ENCODE results near the gene TBC1D5.

Gene TBC1D5

DNA sequence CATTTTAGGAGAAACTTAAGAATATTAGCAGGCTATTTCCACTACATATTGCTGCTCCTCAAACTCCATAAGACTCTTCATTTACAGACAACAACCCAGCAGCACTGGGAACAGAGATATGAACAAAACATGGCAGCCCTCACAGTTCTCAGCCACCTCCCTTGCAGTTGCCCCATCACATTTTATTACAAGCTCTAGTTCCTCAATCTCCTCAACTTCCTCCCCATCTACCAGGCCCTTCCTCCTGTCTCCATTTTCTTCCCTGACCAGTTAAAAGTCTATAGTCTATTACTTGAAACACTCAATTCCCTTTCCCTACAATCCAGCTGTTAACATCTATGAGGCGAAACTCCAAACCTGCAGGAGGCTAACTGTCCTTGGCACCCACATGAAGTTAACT lies 412.5 kb downstream of the TBC1D5 start:
- WGBS: 95% methylated on average over 1 of the region's 1 CpG
- H4K8ac ChIP-seq (ENCODE audit: low read length): no peak overlapping the region
- no peak overlapping the region for H3K23ac ChIP-seq (ENCODE audit: low read length in 2 of 2)
- H3K4me1 ChIP-seq (ENCODE audit: control insufficient read depth, insufficient read depth, low read depth, low read length): no peaks in the 10 kb centered on the region
- H4K91ac ChIP-seq (ENCODE audit: low read length): no peak overlapping the region
- no peak overlapping the region for H3K9ac ChIP-seq (ENCODE audit: low read length)
- H2BK5ac ChIP-seq (ENCODE audit: low read depth, low read length, poor library complexity, severe bottlenecking): no peak overlapping the region
- no peak overlapping the region for H3K4ac ChIP-seq (ENCODE audit: low read depth in 1 of 2, low read length in 2 of 2)
- H2BK12ac ChIP-seq (ENCODE audit: low read length in 2 of 2): no peak overlapping the region
- H3K9me3 ChIP-seq (ENCODE audit: control insufficient read depth, low read length): no peaks in the 10 kb centered on the region
- H2BK15ac ChIP-seq (ENCODE audit: low read depth, poor library complexity, severe bottlenecking): no peak overlapping the region
- no peak overlapping the region for H2AK5ac ChIP-seq (ENCODE audit: low read length, severe bottlenecking)
- H2AFZ ChIP-seq (ENCODE audit: low read depth, low read length): no peak overlapping the region
- no peak for DNase-seq
- H3K79me1 ChIP-seq (replicated peaks; ENCODE audit: low read length, poor library complexity, severe bottlenecking): no peaks in the 10 kb centered on the region
- no peak overlapping the region for H3K27ac ChIP-seq (ENCODE audit: low read length, poor library complexity, severe bottlenecking)
- no peak overlapping the region for H2BK120ac ChIP-seq (ENCODE audit: low read depth, low read length)
- H3K18ac ChIP-seq (ENCODE audit: low read depth in 1 of 2, low read length in 2 of 2): no peak overlapping the region
- H3K27me3 ChIP-seq (ENCODE audit: control insufficient read depth in 1 of 2, insufficient read depth in 1 of 2, low read length in 2 of 2): no peaks in the 10 kb centered on the region
- H3K36me3 ChIP-seq (ENCODE audit: control insufficient read depth in 1 of 2, insufficient read depth in 2 of 2, low read depth in 1 of 2, low read length in 2 of 2): peaks cover 0 to 8% of the 10 kb centered on the region in 2 experiments
- no peak overlapping the region for H3K4me2 ChIP-seq (ENCODE audit: low read length, poor library complexity, severe bottlenecking)
- H3K14ac ChIP-seq (ENCODE audit: low read length in 2 of 2): no peak overlapping the region
- no peak overlapping the region for H3K4me3 ChIP-seq (ENCODE audit: insufficient read depth in 1 of 2, low read depth in 1 of 2, low read length in 2 of 2)

DNA sequence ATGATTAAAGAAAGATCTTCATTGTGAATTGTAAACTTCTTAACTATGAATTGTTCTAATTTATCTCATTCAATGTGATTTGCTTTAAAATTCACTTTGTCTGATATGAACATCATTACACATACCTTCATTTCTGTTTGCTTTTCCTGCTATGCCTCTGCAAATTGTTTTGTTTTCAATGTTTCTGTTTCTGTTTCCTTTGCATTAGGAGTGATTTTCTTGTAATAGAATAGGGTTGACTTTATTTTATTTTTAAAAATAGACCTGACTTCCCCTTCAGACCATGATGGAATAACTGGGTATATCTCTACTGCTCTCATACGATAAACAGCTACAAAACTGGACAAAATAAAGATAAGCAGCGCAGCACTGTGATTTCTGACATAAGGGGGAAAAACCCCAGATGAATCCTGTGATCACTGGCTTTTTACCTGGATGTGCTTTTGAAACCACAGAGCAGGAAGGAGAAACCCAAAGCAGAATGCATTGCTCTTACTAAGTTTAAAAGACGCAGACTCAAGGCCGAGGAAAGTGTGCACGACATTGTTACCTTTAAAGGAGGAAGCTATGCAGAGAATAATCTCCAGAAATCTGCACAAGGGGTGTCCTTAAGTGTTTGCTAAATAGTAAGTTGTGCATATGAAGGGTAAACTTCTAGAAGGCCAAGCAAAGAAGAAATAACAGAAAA lies 420.2 kb downstream of the TBC1D5 start:
- H3K36me3 ChIP-seq (ENCODE audit: control insufficient read depth in 1 of 2, insufficient read depth in 2 of 2, low read depth in 1 of 2, low read length in 2 of 2): no peaks in the 10 kb centered on the region
- no peak overlapping the region for H2BK15ac ChIP-seq (ENCODE audit: low read depth, poor library complexity, severe bottlenecking)
- H4K8ac ChIP-seq (ENCODE audit: low read length): no peak overlapping the region
- H3K9ac ChIP-seq (ENCODE audit: low read length): no peak overlapping the region
- no peaks in the 10 kb centered on the region for H3K79me1 ChIP-seq (replicated peaks; ENCODE audit: low read length, poor library complexity, severe bottlenecking)
- DNase-seq: no peak
- no peak overlapping the region for H3K4me2 ChIP-seq (ENCODE audit: low read length, poor library complexity, severe bottlenecking)
- no peak overlapping the region for H2AFZ ChIP-seq (ENCODE audit: low read depth, low read length)
- no peaks in the 10 kb centered on the region for H3K9me3 ChIP-seq (ENCODE audit: control insufficient read depth, low read length)
- H3K18ac ChIP-seq (ENCODE audit: low read depth in 1 of 2, low read length in 2 of 2): no peak overlapping the region
- no peaks in the 10 kb centered on the region for H3K27me3 ChIP-seq (ENCODE audit: control insufficient read depth in 1 of 2, insufficient read depth in 1 of 2, low read length in 2 of 2)
- H3K4ac ChIP-seq (ENCODE audit: low read depth in 1 of 2, low read length in 2 of 2): no peak overlapping the region
- H2BK12ac ChIP-seq (ENCODE audit: low read length in 2 of 2): no peak overlapping the region
- no peak overlapping the region for H2BK120ac ChIP-seq (ENCODE audit: low read depth, low read length)
- no peaks in the 10 kb centered on the region for H3K4me1 ChIP-seq (ENCODE audit: control insufficient read depth, insufficient read depth, low read depth, low read length)
- no peak overlapping the region for H2BK5ac ChIP-seq (ENCODE audit: low read depth, low read length, poor library complexity, severe bottlenecking)
- H2AK5ac ChIP-seq (ENCODE audit: low read length, severe bottlenecking): no peak overlapping the region
- no peak overlapping the region for H4K91ac ChIP-seq (ENCODE audit: low read length)
- WGBS: 90% methylated on average over 5 of the region's 5 CpGs
- H3K14ac ChIP-seq (ENCODE audit: low read length in 2 of 2): no peak overlapping the region
- no peak overlapping the region for H3K4me3 ChIP-seq (ENCODE audit: insufficient read depth in 1 of 2, low read depth in 1 of 2, low read length in 2 of 2)
- H3K27ac ChIP-seq (ENCODE audit: low read length, poor library complexity, severe bottlenecking): no peak overlapping the region
- H3K23ac ChIP-seq (ENCODE audit: low read length in 2 of 2): no peak overlapping the region

GRCh38 chr3:17320266-17320665 lies 422.2 kb downstream of the TBC1D5 start:
- Histone ChIP-seq H3K79me1 (replicated peaks; ENCODE audit: low read length, poor library complexity, severe bottlenecking) (no peaks in the 10 kb centered on the region), H2BK12ac (ENCODE audit: low read length in 2 of 2) (no peak overlapping the region), H4K8ac (ENCODE audit: low read length) (no peak overlapping the region), H3K4me2 (ENCODE audit: low read length, poor library complexity, severe bottlenecking) (no peak overlapping the region), H3K4me3 (ENCODE audit: insufficient read depth in 1 of 2, low read depth in 1 of 2, low read length in 2 of 2) (no peak overlapping the region), H4K91ac (ENCODE audit: low read length) (no peak overlapping the region), H3K27me3 (ENCODE audit: control insufficient read depth in 1 of 2, insufficient read depth in 1 of 2, low read length in 2 of 2) (no peaks in the 10 kb centered on the region), H3K23ac (ENCODE audit: low read length in 2 of 2) (no peak overlapping the region), H3K9ac (ENCODE audit: low read length) (no peak overlapping the region), H3K36me3 (ENCODE audit: control insufficient read depth in 1 of 2, insufficient read depth in 2 of 2, low read depth in 1 of 2, low read length in 2 of 2) (no peaks in the 10 kb centered on the region), H3K4me1 (ENCODE audit: control insufficient read depth, insufficient read depth, low read depth, low read length) (no peaks in the 10 kb centered on the region), H2BK5ac (ENCODE audit: low read depth, low read length, poor library complexity, severe bottlenecking) (no peak overlapping the region), H3K18ac (ENCODE audit: low read depth in 1 of 2, low read length in 2 of 2) (no peak overlapping the region), H3K4ac (ENCODE audit: low read depth in 1 of 2, low read length in 2 of 2) (no peak overlapping the region), H2BK15ac (ENCODE audit: low read depth, poor library complexity, severe bottlenecking) (no peak overlapping the region), H3K9me3 (ENCODE audit: control insufficient read depth, low read length) (no peaks in the 10 kb centered on the region), H2BK120ac (ENCODE audit: low read depth, low read length) (no peak overlapping the region), H2AK5ac (ENCODE audit: low read length, severe bottlenecking) (no peak overlapping the region), H3K14ac (ENCODE audit: low read length in 2 of 2) (no peak overlapping the region), H3K27ac (ENCODE audit: low read length, poor library complexity, severe bottlenecking) (no peak overlapping the region), H2AFZ (ENCODE audit: low read depth, low read length) (no peak overlapping the region)
- DNase-seq: peak; percentile 10

DNA sequence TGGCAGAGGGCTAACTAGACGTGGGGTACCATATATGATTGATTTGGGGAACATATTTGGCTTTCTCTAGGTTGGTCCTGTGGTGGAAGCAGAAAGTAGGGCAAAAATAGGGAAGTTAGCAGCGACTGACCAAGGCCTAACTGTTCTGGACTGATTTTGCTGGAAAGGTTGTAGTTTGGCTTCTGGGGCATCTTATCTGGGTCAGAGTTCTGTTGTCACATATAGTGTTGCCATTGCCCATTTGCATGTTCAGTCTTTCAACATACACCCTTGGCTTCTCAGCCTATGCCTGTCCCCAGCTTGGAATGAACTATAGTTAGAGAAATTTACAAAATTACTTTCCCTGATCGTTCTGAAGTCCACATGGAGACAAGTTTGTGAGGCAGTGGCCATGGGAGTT lies 426.5 kb downstream of the TBC1D5 start:
- no peak for DNase-seq
- Histone ChIP-seq H2AFZ (ENCODE audit: low read depth, low read length) (no peak overlapping the region), H3K4ac (ENCODE audit: low read depth in 1 of 2, low read length in 2 of 2) (no peak overlapping the region), H3K4me2 (ENCODE audit: low read length, poor library complexity, severe bottlenecking) (no peak overlapping the region), H2BK120ac (ENCODE audit: low read depth, low read length) (no peak overlapping the region), H4K8ac (ENCODE audit: low read length) (no peak overlapping the region), H2BK5ac (ENCODE audit: low read depth, low read length, poor library complexity, severe bottlenecking) (no peak overlapping the region), H2AK5ac (ENCODE audit: low read length, severe bottlenecking) (no peak overlapping the region), H3K9me3 (ENCODE audit: control insufficient read depth, low read length) (no peaks in the 10 kb centered on the region), H3K79me1 (replicated peaks; ENCODE audit: low read length, poor library complexity, severe bottlenecking) (peaks cover 2% of the 10 kb centered on the region), H2BK12ac (ENCODE audit: low read length in 2 of 2) (no peak overlapping the region), H3K23ac (ENCODE audit: low read length in 2 of 2) (no peak overlapping the region), H3K9ac (ENCODE audit: low read length) (no peak overlapping the region), H3K27ac (ENCODE audit: low read length, poor library complexity, severe bottlenecking) (no peak overlapping the region), H3K36me3 (ENCODE audit: control insufficient read depth in 1 of 2, insufficient read depth in 2 of 2, low read depth in 1 of 2, low read length in 2 of 2) (no peaks in the 10 kb centered on the region), H3K14ac (ENCODE audit: low read length in 2 of 2) (no peak overlapping the region), H3K4me3 (ENCODE audit: insufficient read depth in 1 of 2, low read depth in 1 of 2, low read length in 2 of 2) (no peak overlapping the region), H3K18ac (ENCODE audit: low read depth in 1 of 2, low read length in 2 of 2) (no peak overlapping the region), H2BK15ac (ENCODE audit: low read depth, poor library complexity, severe bottlenecking) (no peak overlapping the region), H3K27me3 (ENCODE audit: control insufficient read depth in 1 of 2, insufficient read depth in 1 of 2, low read length in 2 of 2) (no peaks in the 10 kb centered on the region), H4K91ac (ENCODE audit: low read length) (no peak overlapping the region), H3K4me1 (ENCODE audit: control insufficient read depth, insufficient read depth, low read depth, low read length) (no peaks in the 10 kb centered on the region)
- 87% methylated on average over 3 of the region's 3 CpGs for WGBS

All from mesenchymal stem cell (in vitro differentiated cells and primary cell).